Liver (tissue), 9 donors: ENCODE measurements around the gene PRKCH. TPM values are rescaled to one million over a fixed set of nuclear protein-coding genes. Genes with fewer than 3 reads are reported as not detected.

ENCODE experiments used
- DNase-seq: peaks from one replicate; pipeline ENCODE4 v3.0.0-alpha.2; 2017; ENCODE audit warnings: low spot score
- H3K27ac ChIP-seq, 2 donors: one replicate each; pipeline ENCODE4 v1.7.0; 2013; ENCODE audit warnings: inconsistent platforms in 2 of 2, low read length in 2 of 2, control low read depth in 1 of 2, low read depth in 1 of 2, mild to moderate bottlenecking in 1 of 2
- H3K27me3 ChIP-seq, 4 donors: one replicate each; pipeline versions ENCODE4 v1.6.1 to v1.7.0; 2013; ENCODE audit warnings: low read length in 3 of 4, inconsistent platforms in 1 of 4, mild to moderate bottlenecking in 1 of 4, moderate library complexity in 1 of 4; ENCODE audit not compliant: control insufficient read depth in 4 of 4, insufficient read depth in 4 of 4
- H3K36me3 ChIP-seq, 4 donors: one replicate each; pipeline versions ENCODE4 v1.6.1 to v1.7.0; 2013; ENCODE audit warnings: low read length in 3 of 4, mild to moderate bottlenecking in 3 of 4, low read depth in 1 of 4, moderate library complexity in 1 of 4; ENCODE audit not compliant: control insufficient read depth in 4 of 4, insufficient read depth in 3 of 4
- H3K4me1 ChIP-seq, 4 donors: one replicate each; pipeline versions ENCODE4 v1.6.1 to v1.7.0; 2013; ENCODE audit warnings: low read length in 3 of 4, mild to moderate bottlenecking in 3 of 4, moderate library complexity in 1 of 4; ENCODE audit not compliant: control insufficient read depth in 4 of 4, insufficient read depth in 4 of 4
- H3K4me3 ChIP-seq, 3 donors: one replicate each; pipeline versions ENCODE4 v1.6.1 to v1.7.0; 2013; ENCODE audit warnings: low read length in 3 of 3, control low read depth in 1 of 3, low read depth in 1 of 3, mild to moderate bottlenecking in 1 of 3
- H3K9ac ChIP-seq, 2 donors: one replicate each; pipeline ENCODE4 v1.7.0; 2013; ENCODE audit warnings: low read length in 2 of 2, mild to moderate bottlenecking in 2 of 2, moderate library complexity in 2 of 2, control low read depth in 1 of 2, low read depth in 1 of 2
- H3K9me3 ChIP-seq, 4 donors: one replicate each; pipeline versions ENCODE4 v1.6.1 to v1.7.0; 2013; ENCODE audit warnings: low read length in 3 of 4; ENCODE audit not compliant: control insufficient read depth in 4 of 4
- CTCF ChIP-seq: fragments of 150-350 bp; IDR thresholded peaks from 2 replicates; pipeline ENCODE4 v1.5.1; 2017; ENCODE audit warnings: improper control_type of control experiment, low read depth, low read length; ENCODE audit not compliant: missing input control
- EGR1 ChIP-seq, 2 donors: IDR thresholded peaks; 2 replicates each; pipeline ENCODE4 v1.6.1; 2016 to 2018; ENCODE audit warnings: antibody characterized with exemption in 2 of 2, low read depth in 2 of 2
- GABPA ChIP-seq, 2 donors: IDR thresholded peaks in 1 of 2; conservative IDR thresholded peaks in 1 of 2; 2 replicates each; pipeline ENCODE4 v1.6.1; 2016; ENCODE audit warnings: antibody characterized with exemption in 2 of 2, mild to moderate bottlenecking in 1 of 2, moderate library complexity in 1 of 2
- RAD21 ChIP-seq, 2 donors: IDR thresholded peaks; 2 replicates each; pipeline ENCODE4 v1.6.1; 2016; ENCODE audit warnings: antibody characterized with exemption in 2 of 2, mild to moderate bottlenecking in 2 of 2
- REST ChIP-seq: IDR thresholded peaks from 2 replicates; pipeline ENCODE4 v1.6.1; 2016; ENCODE audit warnings: antibody characterized with exemption, mild to moderate bottlenecking
- SP1 ChIP-seq: IDR thresholded peaks from 2 replicates; pipeline ENCODE4 v1.6.1; 2018; ENCODE audit warnings: antibody characterized with exemption, mild to moderate bottlenecking
- ZBTB33 ChIP-seq: IDR thresholded peaks from 2 replicates; pipeline ENCODE4 v1.6.1; 2016; ENCODE audit warnings: antibody characterized with exemption
- WGBS: extraction: QIAGEN DNeasy Blood & Tissue Kit; methylation state at CpG from one replicate; pipeline ENCODE4 v1.1.7; 2013; 5-methylcytosine and 5-hydroxymethylcytosine counted together
- polyA plus RNA-seq, 2 donors: library from polyadenylated mRNA; stranded (reverse) in 1 of 2; unstranded in 1 of 2; fragments of 200-250 nt in 1 of 2; fragments of >200 nt in 1 of 2; fragmentation: Nextera tagmentation in 1 of 2; extraction: Ambion mirVana in 1 of 2; gene quantifications; one replicate each; pipeline versions ENCODE4 v1.2.1 to v1.2.3, GENCODE V29; 2013 to 2015
- total RNA-seq, 2 donors: library from RNA; depleted of rRNA; stranded (reverse); fragments of >200 nt; gene quantifications; one replicate each; pipeline ENCODE4 v1.2.3, GENCODE V29; 2014
- donor health status: healthy.
- donor health status: healthy.
- donor health status: healthy.
- donor health status: healthy.
- donor health status: healthy.

PRKCH gene
- total and polyA plus RNA-seq, 4 donors: 3.9 to 13.7 (median 7.0) TPM

- TF ChIP-seq REST (no peak), SP1 (no peak)
Measured at GRCh38 chr14:61502459-61503093, 181.2 kb downstream of the PRKCH start (continued).

GRCh38 chr14:61503167-61503801, 181.9 kb downstream of the PRKCH start:
- DNase-seq: no peak
- no peaks in the 10 kb centered on the region for H3K4me1 ChIP-seq

GRCh38 chr14:61504901-61505300, 183.5 kb downstream of the PRKCH start:
- Histone ChIP-seq H3K27ac (no peak overlapping the region), H3K27me3 (no peaks in the 10 kb centered on the region), H3K9me3 (no peaks in the 10 kb centered on the region), H3K9ac (no peak overlapping the region), H3K4me1 (no peaks in the 10 kb centered on the region), H3K4me3 (no peak overlapping the region), H3K36me3 (no peaks in the 10 kb centered on the region)
- no peak for DNase-seq
- 90% methylated on average over 2 of the region's 2 CpGs for WGBS
- no peak for TF ChIP-seq ZBTB33

More at GRCh38 chr14:61503167-61503801, 181.9 kb downstream of the PRKCH start:
- 76% methylated on average over 7 of the region's 7 CpGs for WGBS
- Histone ChIP-seq H3K36me3 (no peaks in the 10 kb centered on the region), H3K27ac (peak overlapping the region; percentile 11 to 34), H3K9me3 (no peaks in the 10 kb centered on the region), H3K4me3 (no peak overlapping the region), H3K27me3 (no peaks in the 10 kb centered on the region), H3K9ac (peak overlapping the region in 1 of 2 donors; percentile 1)
- TF ChIP-seq GABPA (IDR thresholded peaks at IDR 0.05 in 1 of 2, conservative IDR thresholded peaks at IDR 0.05 in 1 of 2): no peak
- no peak for TF ChIP-seq RAD21 (IDR thresholded peaks at IDR 0.05)
- TF ChIP-seq CTCF: no peak
- no peak for TF ChIP-seq EGR1 (IDR thresholded peaks at IDR 0.05; ENCODE audit: low read depth in 2 of 2)
